ENCODE results near the gene RNF224.

RNF224 gene

GRCh38 chr9:137273095-137273490 lies 45.8 kb downstream of the RNF224 start:
- no peak for TF ChIP-seq CTCF (IDR thresholded peaks at IDR 0.05; ENCODE audit: extremely low read depth, insufficient read depth, missing control alignments)
- in situ Hi-C loops (cut with MboI; ENCODE audit: low pct_unique_long_range_greater_than_20kb, low sequenced_read_pairs, unreplicated experiment), result no loop called here
- DNase-seq (ENCODE audit: low spot score), result no peak

- DNase-seq (ENCODE audit: low spot score), result no peak
- in situ Hi-C loops (cut with MboI; ENCODE audit: low pct_unique_long_range_greater_than_20kb, low sequenced_read_pairs, unreplicated experiment), result no loop called here
- no peak for TF ChIP-seq CTCF (IDR thresholded peaks at IDR 0.05; ENCODE audit: extremely low read depth, insufficient read depth, missing control alignments)
Measured at GRCh38 chr9:137273611-137274320, 46.5 kb downstream of the RNF224 start.

GRCh38 chr9:137275203-137275587 lies 47.9 kb downstream of the RNF224 start:
- DNase-seq (ENCODE audit: low spot score), result no peak
- no peak for TF ChIP-seq CTCF (IDR thresholded peaks at IDR 0.05; ENCODE audit: extremely low read depth, insufficient read depth, missing control alignments)
- in situ Hi-C loops (cut with MboI; ENCODE audit: low pct_unique_long_range_greater_than_20kb, low sequenced_read_pairs, unreplicated experiment), result no loop called here

- in situ Hi-C loops (cut with MboI; ENCODE audit: low pct_unique_long_range_greater_than_20kb, low sequenced_read_pairs, unreplicated experiment), result no loop called here
- no peak for DNase-seq (ENCODE audit: low spot score)
- TF ChIP-seq CTCF (IDR thresholded peaks at IDR 0.05; ENCODE audit: extremely low read depth, insufficient read depth, missing control alignments), result no peak
Measured at GRCh38 chr9:137275588-137276472, 48.5 kb downstream of the RNF224 start.

GRCh38 chr9:137276473-137277328 lies 49.4 kb downstream of the RNF224 start:
- in situ Hi-C loops (cut with MboI; ENCODE audit: low pct_unique_long_range_greater_than_20kb, low sequenced_read_pairs, unreplicated experiment), result no loop called here

More at GRCh38 chr9:137276473-137277328, 49.4 kb downstream of the RNF224 start:
- no peak for TF ChIP-seq CTCF (IDR thresholded peaks at IDR 0.05; ENCODE audit: extremely low read depth, insufficient read depth, missing control alignments)
- DNase-seq (ENCODE audit: low spot score), result no peak

Data from GM13977 (cell line).